ENCODE measurements around the gene FOXP2.

FOXP2 gene

DNA sequence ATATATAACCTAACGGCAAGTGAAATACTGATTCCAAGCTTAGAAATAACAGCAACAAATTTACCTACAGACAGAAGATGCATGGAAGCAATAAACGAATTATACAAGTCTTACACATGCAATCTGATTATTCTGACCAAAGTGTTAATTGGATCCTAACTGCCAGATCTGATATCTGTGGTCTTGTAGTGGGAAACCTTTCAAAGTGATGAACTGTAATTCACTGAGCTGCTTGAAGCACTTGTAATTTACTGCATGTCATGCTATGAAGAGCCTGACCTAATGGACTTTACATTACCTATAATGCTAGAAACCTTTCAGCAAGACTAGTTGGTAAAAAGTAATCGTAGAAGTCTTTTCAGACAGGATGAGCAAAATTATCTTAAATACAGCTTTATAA is 205.6 kb downstream of the FOXP2 start:
- Histone ChIP-seq H3K4me1 (ENCODE audit: control insufficient read depth, insufficient read depth, low read length) (peaks cover 11% of the 10 kb centered on the region), H3K4me3 (ENCODE audit: low read depth, low read length) (no peak overlapping the region), H3K9me3 (ENCODE audit: control insufficient read depth, insufficient read depth, low read depth, low read length) (no peaks in the 10 kb centered on the region), H3K36me3 (ENCODE audit: control insufficient read depth in 2 of 2, insufficient read depth in 1 of 2, low read length in 2 of 2) (no peaks in the 10 kb centered on the region), H3K27ac (ENCODE audit: extremely low read depth, low read depth, low read length) (no peak overlapping the region)
- POLR2A ChIA-PET = no interaction called here
- CTCF ChIA-PET = interaction anchor here (0.6 kb wide), 1 partner anchor 9 kb away, joined by 4 read pairs; no protein-coding TSS in a partner anchor
- TF ChIP-seq ZNF366 (tag by site-specific recombination; conservative IDR thresholded peaks at IDR 0.05) (peak; percentile 66), HIC1 (tag by site-specific recombination; IDR thresholded peaks at IDR 0.05) (peak; percentile 89), ZNF585B (tag by site-specific recombination; IDR thresholded peaks at IDR 0.05) (no peak), ZBTB17 (tag by site-specific recombination; IDR thresholded peaks at IDR 0.05) (peak; percentile 67), ZXDB (tag by site-specific recombination; IDR thresholded peaks at IDR 0.05) (0 out of 2 replicates have a peak, but pooled peaks have one; percentile 41), ZFP69B (tag by site-specific recombination; IDR thresholded peaks at IDR 0.05) (no peak), ZNF596 (tag by site-specific recombination; IDR thresholded peaks at IDR 0.05) (0 out of 2 replicates have a peak, but pooled peaks have one; percentile 15), TCF7L2 (IDR thresholded peaks at IDR 0.05; ENCODE audit: borderline replicate concordance, low read depth, low read length) (peak; percentile 73; the same call in 1 of the 2 replicates), ZNF239 (tag by site-specific recombination; IDR thresholded peaks at IDR 0.05) (no peak), ZNF843 (tag by site-specific recombination; IDR thresholded peaks at IDR 0.05) (peak; percentile 90), OSR2 (tag by site-specific recombination; IDR thresholded peaks at IDR 0.05) (peak; percentile 95), IKZF3 (tag by site-specific recombination; IDR thresholded peaks at IDR 0.05) (peak; percentile 95), BCL11A (tag by site-specific recombination; IDR thresholded peaks at IDR 0.05; ENCODE audit: low read depth) (no peak), ZNF23 (tag by site-specific recombination; IDR thresholded peaks at IDR 0.05; ENCODE audit: borderline replicate concordance) (no peak), GLI2 (tag by site-specific recombination; IDR thresholded peaks at IDR 0.05; ENCODE audit: borderline replicate concordance, low read depth) (peak; percentile 46; the same call in 1 of the 2 replicates), WT1 (tag by site-specific recombination; IDR thresholded peaks at IDR 0.05) (peak; percentile 74), ZNF747 (tag by site-specific recombination; IDR thresholded peaks at IDR 0.05) (no peak), ZNF155 (tag by site-specific recombination; IDR thresholded peaks at IDR 0.05) (no peak), OVOL3 (tag by site-specific recombination; IDR thresholded peaks at IDR 0.05) (peak; percentile 46; the same call in 1 of the 2 replicates), ZSCAN30 (tag by site-specific recombination; IDR thresholded peaks at IDR 0.05) (0 out of 2 replicates have a peak, but pooled peaks have one; percentile 28), ZBTB20 (tag by site-specific recombination; IDR thresholded peaks at IDR 0.05) (peak; percentile 37; the same call in 1 of the 2 replicates), ZNF629 (tag by site-specific recombination; IDR thresholded peaks at IDR 0.05) (0 out of 2 replicates have a peak, but pooled peaks have one; percentile 11), ZBTB49 (tag by site-specific recombination; IDR thresholded peaks at IDR 0.05; ENCODE audit: low read depth) (no peak), ZNF394 (tag by site-specific recombination; IDR thresholded peaks at IDR 0.05; ENCODE audit: borderline replicate concordance) (0 out of 2 replicates have a peak, but pooled peaks have one; percentile 20), ZBTB6 (tag by site-specific recombination; IDR thresholded peaks at IDR 0.05) (no peak)
- TF ChIP-seq, protein P1, sequence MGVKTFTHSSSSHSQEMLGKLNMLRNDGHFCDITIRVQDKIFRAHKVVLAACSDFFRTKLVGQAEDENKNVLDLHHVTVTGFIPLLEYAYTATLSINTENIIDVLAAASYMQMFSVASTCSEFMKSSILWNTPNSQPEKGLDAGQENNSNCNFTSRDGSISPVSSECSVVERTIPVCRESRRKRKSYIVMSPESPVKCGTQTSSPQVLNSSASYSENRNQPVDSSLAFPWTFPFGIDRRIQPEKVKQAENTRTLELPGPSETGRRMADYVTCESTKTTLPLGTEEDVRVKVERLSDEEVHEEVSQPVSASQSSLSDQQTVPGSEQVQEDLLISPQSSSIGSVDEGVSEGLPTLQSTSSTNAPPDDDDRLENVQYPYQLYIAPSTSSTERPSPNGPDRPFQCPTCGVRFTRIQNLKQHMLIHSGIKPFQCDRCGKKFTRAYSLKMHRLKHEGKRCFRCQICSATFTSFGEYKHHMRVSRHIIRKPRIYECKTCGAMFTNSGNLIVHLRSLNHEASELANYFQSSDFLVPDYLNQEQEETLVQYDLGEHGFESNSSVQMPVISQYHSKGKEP (tag by site-specific recombination; IDR thresholded peaks at IDR 0.05) = peak; percentile 96
- TF ChIP-seq, protein P2, sequence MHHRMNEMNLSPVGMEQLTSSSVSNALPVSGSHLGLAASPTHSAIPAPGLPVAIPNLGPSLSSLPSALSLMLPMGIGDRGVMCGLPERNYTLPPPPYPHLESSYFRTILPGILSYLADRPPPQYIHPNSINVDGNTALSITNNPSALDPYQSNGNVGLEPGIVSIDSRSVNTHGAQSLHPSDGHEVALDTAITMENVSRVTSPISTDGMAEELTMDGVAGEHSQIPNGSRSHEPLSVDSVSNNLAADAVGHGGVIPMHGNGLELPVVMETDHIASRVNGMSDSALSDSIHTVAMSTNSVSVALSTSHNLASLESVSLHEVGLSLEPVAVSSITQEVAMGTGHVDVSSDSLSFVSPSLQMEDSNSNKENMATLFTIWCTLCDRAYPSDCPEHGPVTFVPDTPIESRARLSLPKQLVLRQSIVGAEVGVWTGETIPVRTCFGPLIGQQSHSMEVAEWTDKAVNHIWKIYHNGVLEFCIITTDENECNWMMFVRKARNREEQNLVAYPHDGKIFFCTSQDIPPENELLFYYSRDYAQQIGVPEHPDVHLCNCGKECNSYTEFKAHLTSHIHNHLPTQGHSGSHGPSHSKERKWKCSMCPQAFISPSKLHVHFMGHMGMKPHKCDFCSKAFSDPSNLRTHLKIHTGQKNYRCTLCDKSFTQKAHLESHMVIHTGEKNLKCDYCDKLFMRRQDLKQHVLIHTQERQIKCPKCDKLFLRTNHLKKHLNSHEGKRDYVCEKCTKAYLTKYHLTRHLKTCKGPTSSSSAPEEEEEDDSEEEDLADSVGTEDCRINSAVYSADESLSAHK (tag by site-specific recombination; IDR thresholded peaks at IDR 0.05) = peak; percentile 67; the same call in 1 of the 2 replicates
- TF ChIP-seq, protein P3, sequence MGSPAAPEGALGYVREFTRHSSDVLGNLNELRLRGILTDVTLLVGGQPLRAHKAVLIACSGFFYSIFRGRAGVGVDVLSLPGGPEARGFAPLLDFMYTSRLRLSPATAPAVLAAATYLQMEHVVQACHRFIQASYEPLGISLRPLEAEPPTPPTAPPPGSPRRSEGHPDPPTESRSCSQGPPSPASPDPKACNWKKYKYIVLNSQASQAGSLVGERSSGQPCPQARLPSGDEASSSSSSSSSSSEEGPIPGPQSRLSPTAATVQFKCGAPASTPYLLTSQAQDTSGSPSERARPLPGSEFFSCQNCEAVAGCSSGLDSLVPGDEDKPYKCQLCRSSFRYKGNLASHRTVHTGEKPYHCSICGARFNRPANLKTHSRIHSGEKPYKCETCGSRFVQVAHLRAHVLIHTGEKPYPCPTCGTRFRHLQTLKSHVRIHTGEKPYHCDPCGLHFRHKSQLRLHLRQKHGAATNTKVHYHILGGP (tag by site-specific recombination; IDR thresholded peaks at IDR 0.05) = peak; percentile 59

Measured in HEK293 (cell line).